Breast epithelium (tissue), 3 donors: Measurements from ENCODE around the gene PGGHG.

ENCODE experiments used
- CTCF ChIP-seq, 3 donors: fragments of 450-650 bp; IDR thresholded peaks; one replicate each; pipeline ENCODE4 v1.5.1; 2016 to 2017; ENCODE audit warnings: antibody characterized with exemption in 3 of 3, mild to moderate bottlenecking in 3 of 3, moderate library complexity in 3 of 3
- POLR2A ChIP-seq: fragments of 450-650 bp; IDR thresholded peaks from one replicate; pipeline ENCODE4 v1.6.1; 2016; ENCODE audit warnings: antibody characterized with exemption, mild to moderate bottlenecking, moderate library complexity
- POLR2AphosphoS5 ChIP-seq, 3 donors: sonication (generic); formaldehyde crosslinking; IDR thresholded peaks; one replicate each; pipeline ENCODE4 v1.6.1; 2017; ENCODE audit warnings: antibody characterized with exemption in 3 of 3

GRCh38 chr11:255816-256215 is 33.1 kb upstream of the PGGHG start:
- TF ChIP-seq CTCF (IDR thresholded peaks at IDR 0.05) (no peak), POLR2A (no peak), POLR2AphosphoS5 (IDR thresholded peaks at IDR 0.05) (no peak)
